Stimulated activated naive CD8-positive, alpha-beta T cell treated with anti-CD3 and anti-CD28 coated beads, Interleukin-15, Interleukin-2, amounts not matched to agents 100 U/mL and 50 U/mL, for 24 hours (primary cell): Measurements from ENCODE around the gene NR2E3.

Experiments
- ATAC-seq: fragments of 150-1000 bp; cut with Tn5 transposase; one replicate; pipeline ENCODE4 v1.10.0; 2021
- DNase-seq: peaks from one replicate; pipeline ENCODE4 v3.0.0; 2021

NR2E3 gene

DNA sequence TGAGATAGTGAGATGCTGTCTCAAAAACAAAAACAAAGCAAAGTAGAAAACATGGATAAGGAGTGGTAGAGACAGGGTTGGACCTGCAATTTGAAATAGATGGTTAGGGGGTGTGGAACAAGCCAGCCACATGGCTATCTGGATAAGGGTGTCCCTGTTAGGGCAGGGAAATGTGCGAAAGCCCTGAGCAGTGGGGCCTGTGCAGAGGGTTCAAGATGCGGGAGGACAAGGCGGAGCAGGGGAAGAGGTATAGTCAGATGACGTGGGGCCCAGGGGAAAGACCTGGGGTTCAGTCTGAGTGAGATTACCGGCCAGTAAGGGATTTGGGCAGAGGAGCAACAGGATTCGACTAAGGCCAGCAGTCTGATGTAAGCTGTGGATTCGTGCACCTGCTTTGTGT lies 18.4 kb upstream of the NR2E3 start:
- ATAC-seq (no peak), DNase-seq (no peak)

DNA sequence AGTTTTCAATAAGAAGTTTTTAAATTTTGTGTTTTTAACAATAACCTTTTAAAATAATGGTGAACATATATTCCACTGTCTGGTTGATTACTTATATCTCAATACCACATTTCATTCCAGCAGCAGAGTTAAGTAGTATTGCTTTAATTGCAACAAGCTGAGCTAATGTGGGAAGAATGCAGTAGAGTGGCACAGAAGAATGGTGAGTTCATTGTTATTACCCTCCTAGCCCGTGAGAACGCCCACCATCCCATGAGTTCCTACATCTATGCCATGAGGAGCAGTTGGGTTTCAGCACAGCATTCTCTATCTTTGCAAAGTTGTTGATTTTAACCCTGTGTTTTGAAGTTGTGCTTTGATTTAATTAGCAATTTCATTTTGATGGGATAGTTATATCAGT lies 17.8 kb upstream of the NR2E3 start:
- DNase-seq: no peak
- ATAC-seq: no peak

DNA sequence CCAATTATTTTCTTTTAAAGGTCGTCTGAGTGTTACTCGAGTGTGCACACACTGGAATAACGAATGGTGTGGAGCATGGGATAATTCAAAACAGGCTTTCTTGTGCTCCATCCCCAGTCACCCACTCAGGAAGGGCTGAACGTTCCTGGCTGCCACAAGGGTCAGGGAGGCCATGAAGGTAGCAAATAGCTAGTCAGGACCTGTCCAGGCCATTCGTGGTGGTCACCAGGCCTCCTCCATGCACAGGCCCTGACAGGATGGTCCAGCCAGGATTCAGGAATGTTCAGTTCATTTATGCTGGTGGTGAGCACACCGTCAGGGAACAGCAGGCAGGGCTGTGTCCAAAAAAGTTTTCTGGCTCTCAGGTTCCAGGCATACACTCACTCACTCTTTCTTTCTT lies 11.7 kb upstream of the NR2E3 start:
- ATAC-seq (no peak), DNase-seq (no peak)

DNA sequence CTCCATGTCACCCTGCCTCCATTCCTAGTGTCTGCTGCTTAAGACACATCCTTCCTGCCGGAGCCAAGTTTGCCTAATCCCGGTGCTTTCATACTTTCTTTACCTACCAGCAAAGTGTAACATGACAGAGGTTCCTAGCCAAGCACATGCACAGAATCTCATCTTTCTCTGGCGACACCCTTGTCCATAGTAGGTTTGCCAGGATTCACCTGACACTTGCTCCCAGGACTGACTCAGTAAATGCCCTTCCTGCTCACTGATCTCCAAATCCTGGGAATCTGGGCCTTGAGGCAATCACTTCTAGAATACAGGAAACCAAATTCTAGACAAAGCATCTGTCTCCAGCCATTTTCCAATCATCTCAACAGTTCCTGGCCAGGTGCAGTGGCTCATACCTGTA lies 10.2 kb upstream of the NR2E3 start:
- no peak for DNase-seq
- ATAC-seq: no peak

DNA sequence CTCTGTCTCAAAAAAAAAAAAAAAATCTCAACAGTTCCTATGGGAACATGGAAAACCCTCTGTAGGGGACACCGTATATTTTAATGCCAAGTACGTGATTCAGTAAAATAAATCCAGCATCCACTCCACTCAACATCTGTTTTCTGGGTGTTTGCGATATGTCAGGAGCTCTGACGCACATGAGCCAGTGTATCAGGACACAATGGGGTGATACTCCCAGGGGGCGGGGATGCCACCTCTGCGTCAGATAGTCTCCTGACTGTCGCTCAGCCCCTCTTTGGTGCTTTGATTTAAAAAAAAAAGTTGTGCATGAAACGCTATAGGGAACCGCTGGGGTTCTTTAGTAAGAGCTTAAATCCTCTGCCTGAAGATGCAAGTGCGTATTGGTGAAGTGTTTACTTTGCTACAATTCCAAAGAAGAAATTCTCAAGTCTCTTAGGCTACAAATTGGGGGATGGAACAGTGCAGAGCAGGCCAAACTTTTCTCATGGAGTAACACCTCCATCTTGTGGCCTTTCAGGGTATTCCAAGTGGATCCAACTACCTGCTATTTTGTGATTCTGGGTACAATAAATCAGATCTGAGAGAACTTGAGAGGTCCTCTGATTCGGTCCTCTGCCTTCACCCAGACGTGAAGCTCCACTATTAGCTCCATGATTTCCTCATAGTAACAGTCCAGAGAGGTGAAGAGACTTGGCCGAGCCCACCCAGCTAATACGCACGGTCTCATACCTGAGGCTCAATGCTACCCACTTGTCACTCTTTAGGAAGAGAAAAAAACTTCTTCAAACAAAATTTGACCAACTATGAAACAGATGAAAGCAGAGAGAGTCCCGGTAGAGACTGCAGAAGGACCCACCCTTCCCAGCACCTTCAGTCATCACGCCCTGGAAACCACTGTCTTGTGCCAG lies 9.3 kb upstream of the NR2E3 start:
- DNase-seq: peak; percentile 11
- no peak for ATAC-seq

DNA sequence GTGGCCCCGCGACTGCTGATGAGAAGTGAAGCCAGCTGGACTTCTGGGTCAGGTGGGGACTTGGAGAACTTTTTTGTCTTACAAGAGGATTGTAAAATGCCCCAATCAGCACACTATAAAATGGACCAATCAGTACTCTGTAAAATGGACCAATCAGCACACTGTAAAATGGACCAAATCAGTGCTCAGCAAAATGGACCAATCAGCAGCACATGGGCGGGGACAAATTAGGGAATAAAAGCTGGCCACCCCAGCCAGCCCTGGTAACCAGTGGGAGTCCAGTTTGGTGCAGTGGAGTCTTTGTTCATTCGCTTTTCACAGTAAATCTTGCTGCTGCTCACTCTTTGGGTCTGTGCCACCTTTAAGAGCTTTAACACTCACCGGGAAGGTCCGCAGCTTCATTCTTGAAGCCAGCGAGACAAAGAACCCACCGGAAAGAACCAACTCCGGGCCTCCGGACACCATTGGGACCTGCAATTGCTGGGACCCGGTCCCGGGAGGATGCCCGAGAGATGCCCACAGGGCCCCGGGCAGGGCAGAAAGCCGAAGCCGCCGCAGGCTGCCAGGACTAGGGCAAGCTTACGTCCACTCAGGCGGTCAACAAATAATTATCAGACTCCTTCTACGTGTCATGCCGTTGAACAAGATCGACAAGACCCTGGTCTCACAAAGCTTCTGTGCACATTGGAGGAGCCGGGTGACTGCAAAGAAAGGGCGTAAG lies 8.3 kb upstream of the NR2E3 start:
- DNase-seq: no peak
- no peak for ATAC-seq

DNA sequence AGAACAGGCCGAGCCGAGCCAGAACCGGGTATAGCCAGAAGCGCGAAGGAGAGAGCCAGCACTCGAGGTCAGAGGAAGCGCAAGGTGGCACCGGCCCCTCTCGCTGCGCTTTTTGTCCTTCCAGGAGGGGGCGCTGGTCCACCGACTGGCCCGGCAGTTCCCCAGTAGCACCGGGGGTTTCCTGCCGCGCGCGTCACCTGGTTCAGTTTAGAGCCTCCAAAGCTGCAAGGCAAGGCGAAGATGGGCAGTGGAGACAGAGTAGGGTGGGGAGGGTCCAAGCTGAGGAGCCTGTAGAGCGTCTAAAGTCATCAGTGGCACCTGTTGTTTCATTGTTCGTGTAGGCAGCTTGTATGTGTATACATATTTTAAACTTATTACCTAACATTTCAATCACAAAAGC lies 7.6 kb upstream of the NR2E3 start:
- ATAC-seq (peak; percentile 38), DNase-seq (peak; percentile 63)

DNA sequence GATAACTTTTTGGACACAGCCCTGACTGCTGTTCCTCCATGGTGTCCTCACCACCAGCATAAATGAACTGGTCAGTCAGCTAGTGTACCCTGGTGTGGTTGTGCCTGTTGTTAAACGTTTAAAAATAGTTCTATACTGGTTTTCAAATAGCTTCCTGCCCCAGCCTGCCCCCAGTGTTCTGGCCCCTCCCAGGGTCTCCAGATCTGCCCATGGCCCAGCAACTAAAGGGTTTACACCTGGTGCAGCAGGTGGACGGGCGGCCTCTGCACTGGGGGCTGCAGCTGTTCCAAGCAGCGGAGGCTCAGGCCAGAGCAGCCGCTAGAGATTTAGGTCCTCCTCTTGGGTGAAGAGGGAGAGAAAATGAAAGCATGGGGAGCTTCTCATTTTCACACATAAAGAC lies 6.1 kb upstream of the NR2E3 start:
- ATAC-seq (no peak), DNase-seq (no peak)

DNA sequence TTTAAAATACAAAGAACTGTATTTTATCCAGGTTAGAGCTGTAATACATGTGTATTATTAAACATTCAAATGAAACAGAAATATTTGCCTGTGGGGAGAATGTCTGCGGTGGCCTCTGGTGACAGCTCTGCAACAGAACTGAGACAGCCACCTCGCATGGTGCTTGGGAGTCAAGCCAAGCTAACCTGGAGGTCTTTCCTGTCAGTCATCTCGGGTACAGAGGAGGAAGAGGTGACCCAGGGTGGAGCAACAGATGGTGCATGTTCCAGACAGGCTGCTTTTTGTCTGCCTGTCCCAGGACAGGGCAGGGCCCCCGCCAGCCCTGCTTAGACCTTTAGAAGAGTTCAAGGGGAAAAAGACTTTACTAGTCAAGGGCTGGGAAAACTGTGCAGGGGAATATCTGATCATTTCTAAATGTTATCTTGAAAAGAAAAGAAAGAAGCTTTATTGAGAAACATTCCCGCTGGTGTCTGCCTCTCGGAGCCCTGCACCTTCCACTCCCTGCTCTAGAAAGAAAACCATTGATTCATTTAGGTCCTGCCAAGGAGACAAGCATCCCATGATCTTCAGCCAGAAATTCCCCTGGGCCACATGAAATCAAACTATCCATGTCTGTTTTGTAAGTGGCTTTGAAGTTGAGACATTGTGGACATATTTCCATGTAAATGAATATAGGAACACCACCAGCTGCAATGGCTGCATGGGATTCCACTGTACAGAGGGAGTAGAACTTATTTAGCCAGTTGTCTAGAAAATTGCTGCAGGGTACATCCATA lies 5.5 kb upstream of the NR2E3 start:
- no peak for ATAC-seq
- DNase-seq: no peak

DNA sequence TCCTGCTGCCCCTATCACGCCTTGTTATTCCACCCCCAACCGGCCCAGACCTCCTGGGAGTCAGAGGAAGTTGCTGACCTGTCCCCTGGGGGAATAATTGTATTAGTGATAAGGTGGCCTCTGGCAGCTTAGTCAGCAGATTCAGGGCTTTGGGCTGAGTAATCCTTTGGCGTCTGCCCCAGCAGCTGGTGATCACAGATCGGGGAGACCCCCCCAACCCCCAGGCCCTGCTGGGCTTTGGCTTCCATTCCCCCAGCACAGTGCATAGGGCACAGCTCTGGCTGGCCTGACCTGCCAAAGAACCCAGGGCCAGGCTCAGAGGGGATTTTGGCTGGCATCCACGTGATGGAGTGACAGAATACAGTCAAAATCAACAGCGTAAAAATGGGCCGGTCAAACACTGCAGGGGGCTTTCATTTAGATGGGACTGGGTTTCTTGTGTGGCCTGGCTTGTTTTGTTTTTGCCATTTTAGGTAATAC lies 3.9 kb upstream of the NR2E3 start:
- DNase-seq: no peak
- no peak for ATAC-seq

DNA sequence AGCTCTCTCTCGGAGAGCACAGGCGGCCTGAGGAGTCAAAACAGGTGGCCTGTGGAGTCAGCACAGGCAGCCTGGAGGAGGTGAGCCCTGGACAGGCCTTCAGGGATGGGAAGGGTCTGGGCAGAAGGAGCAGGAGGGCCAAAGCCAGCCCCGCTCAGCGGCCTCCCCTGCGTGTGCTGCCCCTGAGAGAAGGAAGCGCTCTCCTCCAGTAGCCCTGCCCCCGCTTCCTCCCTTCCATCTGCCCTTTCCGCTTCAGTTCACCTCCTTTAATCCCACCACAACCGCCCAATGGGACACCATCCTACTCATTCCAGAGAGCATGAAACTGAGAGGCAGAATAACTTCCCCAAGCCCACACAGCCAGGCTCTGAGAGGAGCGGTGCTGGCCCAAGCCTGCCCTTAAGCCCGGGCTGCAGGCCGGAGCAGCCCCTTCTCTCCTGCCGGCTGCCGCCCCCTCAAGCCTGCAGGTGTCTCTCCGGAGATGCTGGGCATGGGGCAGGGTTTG lies 3.2 kb upstream of the NR2E3 start:
- DNase-seq (no peak), ATAC-seq (no peak)

DNA sequence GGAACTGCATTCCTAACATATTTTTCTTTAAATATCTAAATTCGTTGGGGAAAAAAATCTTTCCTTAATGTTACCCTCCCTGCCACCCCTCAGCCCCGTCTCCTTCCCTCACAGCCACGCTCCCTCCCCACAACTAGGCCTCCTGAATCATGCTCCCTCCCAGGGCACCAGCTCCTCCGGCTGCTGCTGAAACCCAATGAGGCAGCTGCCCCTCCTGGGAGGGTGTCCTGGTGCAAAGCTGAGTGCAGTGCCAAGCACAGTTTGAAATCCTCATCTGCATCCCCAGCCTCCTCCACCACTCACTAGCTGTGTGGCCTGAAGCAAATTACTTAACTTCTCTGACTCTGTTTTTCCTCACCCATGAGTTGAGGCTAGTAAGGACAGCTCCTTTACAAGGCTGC lies 2.7 kb upstream of the NR2E3 start:
- no peak for DNase-seq
- no peak for ATAC-seq

DNA sequence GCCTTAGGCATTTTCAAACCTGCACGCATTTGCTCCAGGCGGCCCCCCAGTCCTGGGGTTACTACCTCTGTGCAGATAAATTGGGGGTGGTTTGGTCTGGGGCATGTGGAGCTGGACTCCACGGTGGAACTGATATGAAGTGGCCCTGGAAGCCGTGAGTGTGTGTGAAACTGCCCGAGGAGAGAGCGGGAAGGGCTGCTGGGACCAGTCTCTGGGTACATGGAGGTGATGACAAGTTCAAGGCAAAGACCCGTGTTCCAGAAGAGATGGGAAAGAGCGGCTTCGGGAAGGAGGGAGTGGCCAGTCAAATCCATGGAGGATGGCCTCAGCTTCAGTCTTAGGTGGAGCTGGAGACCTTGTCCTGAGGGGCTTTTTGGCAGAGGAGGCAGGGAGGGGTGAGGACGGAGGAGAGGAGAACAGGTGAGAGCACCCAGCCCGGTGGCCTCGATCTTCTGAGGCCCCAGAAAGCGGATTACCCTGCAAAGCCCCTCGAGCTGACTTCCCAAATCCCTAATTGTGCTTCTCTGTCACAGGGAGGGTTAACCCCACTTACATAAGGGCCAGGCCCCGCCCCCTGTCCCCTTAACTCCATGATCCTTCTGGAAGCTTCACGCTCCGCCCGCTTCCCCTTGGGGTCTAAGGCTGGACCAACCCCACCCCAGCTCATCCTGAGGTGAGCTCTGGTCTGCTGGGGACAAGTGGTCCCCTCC lies 1.9 kb upstream of the NR2E3 start:
- no peak for ATAC-seq

DNA sequence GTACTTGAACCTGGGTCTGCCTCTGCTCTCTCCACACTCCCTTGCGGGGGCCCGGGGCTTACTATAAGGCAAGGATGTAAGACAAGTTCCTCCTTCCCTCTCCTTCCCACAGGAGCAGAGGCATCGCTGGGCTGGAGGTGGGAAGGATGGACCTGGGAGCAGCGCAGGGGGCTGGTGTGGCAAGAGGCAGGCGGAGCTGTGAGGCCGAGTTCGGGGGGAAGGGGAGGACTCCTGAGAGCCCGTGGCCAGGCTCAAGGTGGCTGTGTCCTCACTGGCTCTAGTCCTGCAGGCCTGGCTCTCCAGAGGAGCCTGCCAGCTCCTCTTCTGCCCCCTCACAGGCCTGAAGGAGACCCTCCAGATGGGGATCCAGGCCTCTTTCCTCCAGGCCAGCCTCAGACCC lies 1.0 kb upstream of the NR2E3 start:
- DNase-seq (no peak), ATAC-seq (no peak)

More for the DNA sequence above, 1.9 kb upstream of the NR2E3 start:
- no peak for DNase-seq

DNA sequence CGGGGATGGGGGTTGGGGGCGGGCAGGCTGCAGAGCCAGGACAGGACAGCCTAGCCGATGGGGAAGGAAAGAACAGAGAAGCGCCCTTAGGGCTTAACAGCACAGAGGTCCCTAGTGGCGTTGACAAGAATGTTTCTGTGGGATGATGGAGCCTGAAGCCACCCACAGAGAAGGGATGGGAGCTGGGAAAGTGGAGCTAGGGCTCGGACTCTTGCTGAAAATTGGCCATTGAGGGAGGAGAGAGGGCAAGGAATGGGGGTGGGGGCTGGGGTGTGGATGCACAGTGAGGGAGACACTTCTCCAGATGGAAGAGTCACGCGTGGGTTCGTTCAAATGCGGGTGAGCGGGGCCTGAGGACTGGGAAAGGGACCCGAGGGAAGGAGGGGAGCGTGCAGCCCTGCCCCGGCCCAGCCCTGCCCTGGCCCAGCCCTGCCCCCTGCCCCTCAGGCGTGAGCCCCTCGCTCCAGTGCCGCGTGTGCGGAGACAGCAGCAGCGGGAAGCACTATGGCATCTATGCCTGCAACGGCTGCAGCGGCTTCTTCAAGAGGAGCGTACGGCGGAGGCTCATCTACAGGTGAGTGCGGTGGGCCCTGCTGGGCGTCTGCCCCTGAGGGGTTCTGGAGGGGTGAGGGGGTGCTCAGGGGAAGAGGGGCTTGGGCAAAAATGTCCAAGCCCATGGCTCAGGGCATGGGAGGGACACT lies 832 bp downstream of the NR2E3 start:
- no peak for DNase-seq
- no peak for ATAC-seq

DNA sequence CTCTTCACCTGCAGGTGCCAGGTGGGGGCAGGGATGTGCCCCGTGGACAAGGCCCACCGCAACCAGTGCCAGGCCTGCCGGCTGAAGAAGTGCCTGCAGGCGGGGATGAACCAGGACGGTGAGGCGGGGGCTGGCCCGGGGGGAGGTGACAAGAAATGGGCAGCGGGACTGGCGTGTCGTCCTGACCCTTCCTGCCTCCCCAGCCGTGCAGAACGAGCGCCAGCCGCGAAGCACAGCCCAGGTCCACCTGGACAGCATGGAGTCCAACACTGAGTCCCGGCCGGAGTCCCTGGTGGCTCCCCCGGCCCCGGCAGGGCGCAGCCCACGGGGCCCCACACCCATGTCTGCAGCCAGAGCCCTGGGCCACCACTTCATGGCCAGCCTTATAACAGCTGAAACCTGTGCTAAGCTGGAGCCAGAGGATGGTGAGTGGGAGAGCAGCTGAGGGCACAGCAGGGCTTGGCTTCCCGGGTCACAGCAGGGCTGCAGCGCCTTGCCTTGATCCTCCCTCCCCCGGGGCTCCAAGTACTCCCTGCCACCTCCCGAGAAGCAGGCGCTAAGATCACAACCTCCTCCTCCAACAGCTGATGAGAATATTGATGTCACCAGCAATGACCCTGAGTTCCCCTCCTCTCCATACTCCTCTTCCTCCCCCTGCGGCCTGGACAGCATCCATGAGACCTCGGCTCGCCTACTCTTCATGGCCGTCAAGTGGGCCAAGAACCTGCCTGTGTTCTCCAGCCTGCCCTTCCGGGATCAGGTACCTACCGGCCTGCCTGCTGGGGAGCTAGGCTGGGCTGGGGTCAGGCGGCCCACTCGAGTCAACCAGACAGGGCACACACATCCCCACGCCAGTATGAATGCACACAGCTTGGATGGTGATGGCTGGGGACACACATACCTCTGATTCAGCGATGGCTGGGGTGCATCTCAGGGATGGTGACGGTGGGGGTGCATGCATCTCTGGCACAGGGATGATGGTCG lies 1.7 kb downstream of the NR2E3 start:
- ATAC-seq (no peak), DNase-seq (no peak)

DNA sequence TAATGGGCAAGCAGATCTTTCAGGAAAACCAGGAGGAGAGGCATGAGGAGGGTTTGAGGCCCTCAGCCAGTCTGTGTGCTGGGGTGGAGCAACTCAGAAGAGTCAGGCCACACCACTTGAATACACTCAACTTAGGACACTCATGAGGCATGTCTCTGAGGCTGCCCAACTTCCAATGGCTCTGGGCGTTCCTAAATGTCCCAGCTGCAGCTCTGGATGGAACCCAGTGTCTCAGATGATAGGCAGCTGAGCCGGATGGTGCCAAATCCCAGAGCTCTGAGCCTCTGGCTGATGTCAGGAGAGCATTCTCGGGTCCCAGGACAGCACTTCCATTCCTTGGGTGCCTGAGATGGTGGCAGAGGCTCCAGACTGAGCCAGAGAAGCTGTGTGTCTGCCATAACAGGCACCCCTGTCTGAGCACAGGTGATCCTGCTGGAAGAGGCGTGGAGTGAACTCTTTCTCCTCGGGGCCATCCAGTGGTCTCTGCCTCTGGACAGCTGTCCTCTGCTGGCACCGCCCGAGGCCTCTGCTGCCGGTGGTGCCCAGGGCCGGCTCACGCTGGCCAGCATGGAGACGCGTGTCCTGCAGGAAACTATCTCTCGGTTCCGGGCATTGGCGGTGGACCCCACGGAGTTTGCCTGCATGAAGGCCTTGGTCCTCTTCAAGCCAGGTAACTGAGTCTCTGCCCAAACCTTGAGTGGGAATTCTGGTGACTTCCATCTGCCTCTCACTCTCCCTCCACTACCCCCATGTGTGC lies 2.8 kb downstream of the NR2E3 start:
- DNase-seq: no peak
- ATAC-seq: no peak

DNA sequence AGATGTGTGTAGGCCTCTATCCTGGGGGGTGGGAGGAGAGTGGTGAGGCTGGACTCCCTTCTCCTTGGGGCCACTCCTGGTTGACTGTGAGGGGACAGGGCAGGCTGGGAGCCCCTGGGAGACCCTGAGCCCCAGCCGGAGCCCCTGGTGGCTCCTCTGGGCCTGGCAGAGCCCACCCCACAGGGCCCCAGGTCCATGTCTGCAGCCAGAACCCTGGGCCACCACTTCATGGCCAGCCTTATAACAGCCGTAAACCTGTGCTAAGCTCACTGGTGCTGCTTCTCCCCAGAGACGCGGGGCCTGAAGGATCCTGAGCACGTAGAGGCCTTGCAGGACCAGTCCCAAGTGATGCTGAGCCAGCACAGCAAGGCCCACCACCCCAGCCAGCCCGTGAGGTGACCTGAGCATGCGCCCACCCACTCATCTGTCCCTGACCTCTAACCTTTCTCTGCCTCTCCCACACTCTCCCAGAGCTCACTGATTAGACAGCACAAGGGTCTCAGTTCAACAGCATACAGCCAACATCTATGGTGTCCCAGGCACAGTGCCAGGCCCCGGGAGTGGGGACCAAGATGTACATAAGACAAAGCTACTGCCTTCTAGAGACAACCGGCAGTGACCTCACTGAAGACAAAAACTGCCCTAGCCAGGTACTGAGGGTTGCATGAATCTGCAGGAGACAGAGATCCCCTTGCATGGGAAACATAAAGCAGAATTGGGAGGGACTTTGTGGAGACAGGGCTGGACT lies 3.5 kb downstream of the NR2E3 start:
- ATAC-seq: no peak
- no peak for DNase-seq

DNA sequence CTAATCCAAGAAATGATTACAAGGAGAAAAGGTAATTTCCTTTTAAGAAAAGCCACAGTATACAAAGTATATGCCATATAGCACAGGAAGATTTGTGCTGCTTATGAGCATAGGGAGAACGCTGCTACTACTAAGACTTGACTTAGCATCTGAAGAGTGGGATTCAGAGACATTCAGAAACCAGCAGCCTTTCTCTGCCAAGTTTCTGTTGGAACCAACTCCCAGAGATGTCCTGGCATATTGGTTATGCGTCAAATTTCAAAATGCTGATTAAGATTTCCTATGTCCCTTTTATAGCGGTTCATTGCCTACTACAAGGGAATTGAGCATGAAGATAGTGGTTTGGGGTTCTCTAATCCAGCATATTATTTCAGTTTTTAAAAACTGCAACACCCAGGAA lies 4.9 kb downstream of the NR2E3 start:
- no peak for ATAC-seq

More for the DNA sequence above, 4.9 kb downstream of the NR2E3 start:
- no peak for DNase-seq
